ENCODE data around the gene SYNDIG1.

The SYNDIG1 gene

DNA sequence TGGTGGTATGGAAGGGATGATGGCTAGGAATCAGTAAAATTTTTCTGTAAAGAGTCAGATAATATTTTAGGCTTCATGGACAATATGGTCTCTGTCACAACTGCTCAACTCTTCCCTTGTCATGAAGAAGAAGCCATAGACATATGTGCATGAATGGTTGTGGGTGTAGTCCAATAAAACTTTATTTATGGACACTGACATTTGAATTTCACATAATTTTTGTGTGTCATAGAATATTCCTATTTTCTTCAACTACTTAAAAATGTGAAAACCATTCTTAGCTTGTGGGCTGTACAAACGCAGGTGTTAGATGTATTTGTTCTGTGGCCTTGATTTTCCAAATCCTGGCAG, 59.9 kb downstream of the SYNDIG1 start:
- H3K27ac ChIP-seq = no peak overlapping the region
- no peak overlapping the region for H3K4me3 ChIP-seq
- no peaks in the 10 kb centered on the region for H3K9me3 ChIP-seq (ENCODE audit: low read depth, low read length)
- TF ChIP-seq POLR2AphosphoS5 (IDR thresholded peaks at IDR 0.05; ENCODE audit: borderline replicate concordance, low read depth, low read length) (no peak), EZH2 (IDR thresholded peaks at IDR 0.05) (no peak), FOXP2 (optimal IDR thresholded peaks at IDR 0.05; ENCODE audit: control extremely low read depth, extremely low read length, insufficient read depth) (no peak)
- H3K36me3 ChIP-seq (ENCODE audit: insufficient read depth, low read length) = no peaks in the 10 kb centered on the region
- no peak for DNase-seq (ENCODE audit: low read depth, low spot score)
- H3K9ac ChIP-seq (ENCODE audit: insufficient read length) = no peak overlapping the region

DNA sequence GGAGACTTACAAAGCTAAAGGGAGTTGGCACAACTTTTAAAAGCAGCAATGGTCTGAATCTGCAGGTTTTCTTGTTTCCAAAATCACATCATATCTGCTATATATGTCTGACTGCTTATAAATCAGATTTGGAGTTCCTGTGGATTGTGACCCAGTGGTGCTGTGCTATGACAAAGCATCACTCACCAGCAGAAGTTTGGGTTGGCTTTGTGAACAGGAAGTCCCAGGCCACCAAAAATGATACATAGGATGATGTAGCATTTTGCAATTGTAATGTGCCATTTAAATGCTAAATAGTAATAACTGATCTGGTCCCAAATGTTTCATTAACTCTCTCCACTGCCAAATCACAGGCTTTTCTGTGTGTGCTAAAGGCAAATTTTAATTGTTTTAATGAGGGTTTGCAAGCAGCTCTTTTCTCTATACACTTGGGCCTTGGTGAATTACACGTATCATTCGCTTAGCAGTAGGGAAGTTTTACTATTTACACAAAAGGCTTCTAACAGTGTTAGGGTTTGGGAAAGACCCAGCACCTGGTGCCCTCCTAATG, 60.8 kb downstream of the SYNDIG1 start:
- H3K27ac ChIP-seq = no peak overlapping the region
- H3K9ac ChIP-seq (ENCODE audit: insufficient read length) = no peak overlapping the region
- no peaks in the 10 kb centered on the region for H3K36me3 ChIP-seq (ENCODE audit: insufficient read depth, low read length)
- DNase-seq (ENCODE audit: low read depth, low spot score) = no peak
- no peaks in the 10 kb centered on the region for H3K9me3 ChIP-seq (ENCODE audit: low read depth, low read length)
- no peak for TF ChIP-seq FOXP2 (optimal IDR thresholded peaks at IDR 0.05; ENCODE audit: control extremely low read depth, extremely low read length, insufficient read depth)
- no peak for TF ChIP-seq POLR2AphosphoS5 (IDR thresholded peaks at IDR 0.05; ENCODE audit: borderline replicate concordance, low read depth, low read length)
- TF ChIP-seq EZH2 (IDR thresholded peaks at IDR 0.05) = no peak
- no peak overlapping the region for H3K4me3 ChIP-seq

DNA sequence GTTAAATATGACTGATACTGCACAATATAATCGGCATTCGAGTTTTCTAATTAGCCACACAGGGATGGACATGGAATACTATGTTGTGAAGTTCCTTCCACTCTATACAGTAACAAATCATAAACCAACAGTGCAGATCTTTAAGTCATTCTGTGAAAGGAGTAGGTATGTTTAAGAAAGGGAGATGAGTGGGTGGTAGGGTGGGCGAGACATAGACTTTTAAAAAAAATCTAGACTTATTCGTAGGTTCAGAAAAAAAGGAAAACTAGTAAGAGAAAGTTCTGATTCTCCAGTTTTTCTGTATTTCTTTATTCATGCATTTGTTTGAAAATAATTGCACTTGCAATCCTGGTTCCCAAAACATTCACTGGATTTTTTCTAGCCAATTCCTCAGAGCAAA, 61.8 kb downstream of the SYNDIG1 start:
- no peaks in the 10 kb centered on the region for H3K9me3 ChIP-seq (ENCODE audit: low read depth, low read length)
- no peak overlapping the region for H3K4me3 ChIP-seq
- TF ChIP-seq FOXP2 (optimal IDR thresholded peaks at IDR 0.05; ENCODE audit: control extremely low read depth, extremely low read length, insufficient read depth) = no peak
- no peak for TF ChIP-seq EZH2 (IDR thresholded peaks at IDR 0.05)
- no peak for TF ChIP-seq POLR2AphosphoS5 (IDR thresholded peaks at IDR 0.05; ENCODE audit: borderline replicate concordance, low read depth, low read length)
- H3K9ac ChIP-seq (ENCODE audit: insufficient read length) = no peak overlapping the region
- H3K36me3 ChIP-seq (ENCODE audit: insufficient read depth, low read length) = no peaks in the 10 kb centered on the region
- DNase-seq (ENCODE audit: low read depth, low spot score) = no peak
- no peak overlapping the region for H3K27ac ChIP-seq

DNA sequence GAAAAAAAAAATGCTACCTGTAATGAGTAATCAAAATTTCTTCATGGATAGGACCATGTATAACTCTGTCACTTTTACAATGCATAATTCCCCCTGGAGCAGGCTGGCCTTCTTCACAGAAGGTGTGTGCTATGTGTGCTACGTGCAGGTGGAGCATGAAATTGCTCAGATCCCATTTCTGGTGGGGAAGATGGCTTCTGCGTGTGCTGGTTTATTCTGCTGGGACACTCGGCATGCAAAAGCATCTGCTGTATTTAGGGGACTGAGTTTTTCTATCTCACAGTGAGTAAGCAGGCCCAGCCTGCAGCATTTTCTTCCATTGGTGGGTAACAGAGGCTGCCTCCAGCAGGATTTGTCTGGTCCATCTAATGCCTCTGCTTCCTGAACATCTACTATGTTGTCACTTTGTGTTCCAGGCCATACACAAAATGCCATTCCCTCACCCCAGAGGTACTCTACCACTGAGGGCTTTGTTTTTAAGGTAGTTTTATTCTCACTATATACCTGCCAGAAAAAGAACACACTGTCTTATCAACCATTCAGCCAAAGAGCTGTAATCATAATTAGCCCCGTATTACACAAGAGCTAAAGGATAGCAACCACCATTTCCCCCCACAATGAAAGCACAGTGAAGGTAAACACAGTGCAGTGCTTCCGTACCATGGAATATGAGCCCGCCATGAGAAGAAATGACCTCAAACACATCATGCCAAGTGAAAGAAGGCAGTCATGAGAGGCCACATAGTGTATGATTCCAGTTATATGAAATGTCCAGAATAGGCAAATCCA, 62.4 kb downstream of the SYNDIG1 start:
- H3K27ac ChIP-seq = no peak overlapping the region

DNA sequence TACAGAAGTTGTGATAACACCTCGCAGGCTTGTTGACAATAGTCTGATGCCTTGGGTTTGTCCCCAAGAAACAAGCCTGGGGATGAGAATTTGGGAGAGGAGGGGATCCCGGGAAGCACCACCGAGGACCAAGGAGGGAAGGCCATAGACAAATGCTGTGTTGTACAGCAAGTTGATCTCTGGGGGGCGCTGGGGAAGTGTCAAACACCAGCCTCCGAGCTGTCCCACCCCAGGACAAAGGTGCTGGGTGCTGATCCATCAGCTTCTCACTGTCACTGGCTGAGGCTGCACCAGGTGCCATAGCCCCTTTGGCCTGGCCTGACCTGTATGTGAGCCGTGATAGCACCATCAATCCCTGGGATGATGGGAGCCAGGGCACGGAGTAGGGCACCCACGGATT, 64.0 kb downstream of the SYNDIG1 start:
- TF ChIP-seq EZH2 (IDR thresholded peaks at IDR 0.05) = no peak
- no peak overlapping the region for H3K9ac ChIP-seq (ENCODE audit: insufficient read length)
- DNase-seq (ENCODE audit: low read depth, low spot score) = no peak
- no peak overlapping the region for H3K27ac ChIP-seq
- H3K9me3 ChIP-seq (ENCODE audit: low read depth, low read length) = no peaks in the 10 kb centered on the region
- no peaks in the 10 kb centered on the region for H3K36me3 ChIP-seq (ENCODE audit: insufficient read depth, low read length)
- H3K4me3 ChIP-seq = no peak overlapping the region

More for the DNA sequence above, 62.4 kb downstream of the SYNDIG1 start:
- H3K4me3 ChIP-seq = no peak overlapping the region
- TF ChIP-seq POLR2AphosphoS5 (IDR thresholded peaks at IDR 0.05; ENCODE audit: borderline replicate concordance, low read depth, low read length) = no peak
- TF ChIP-seq FOXP2 (optimal IDR thresholded peaks at IDR 0.05; ENCODE audit: control extremely low read depth, extremely low read length, insufficient read depth) = no peak
- no peak for TF ChIP-seq EZH2 (IDR thresholded peaks at IDR 0.05)
- no peak for DNase-seq (ENCODE audit: low read depth, low spot score)
- H3K36me3 ChIP-seq (ENCODE audit: insufficient read depth, low read length) = no peaks in the 10 kb centered on the region
- H3K9ac ChIP-seq (ENCODE audit: insufficient read length) = no peak overlapping the region
- no peaks in the 10 kb centered on the region for H3K9me3 ChIP-seq (ENCODE audit: low read depth, low read length)

DNA sequence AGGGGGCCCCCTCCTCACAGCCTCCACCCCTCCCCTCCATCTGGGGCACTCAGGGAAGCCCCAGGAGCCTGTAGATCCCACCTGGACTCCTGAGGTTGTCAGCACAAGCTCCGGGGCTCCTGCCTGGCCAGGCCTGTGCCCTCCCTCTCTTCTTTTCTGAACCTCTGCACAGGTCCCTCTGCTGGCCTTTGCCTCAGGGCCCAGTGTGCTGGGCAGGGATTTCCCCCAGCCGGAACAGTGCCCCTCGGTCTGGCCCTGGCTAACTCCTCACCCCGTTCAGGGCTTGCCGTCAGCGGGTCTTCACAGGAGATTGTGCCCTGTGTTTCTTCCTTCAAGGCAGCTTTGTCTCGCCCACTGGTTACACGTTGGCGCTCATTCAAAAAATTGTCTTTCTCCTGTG, 64.9 kb downstream of the SYNDIG1 start:
- no peak overlapping the region for H3K27ac ChIP-seq
- H3K9ac ChIP-seq (ENCODE audit: insufficient read length) = no peak overlapping the region
- TF ChIP-seq EZH2 (IDR thresholded peaks at IDR 0.05) (no peak), FOXP2 (optimal IDR thresholded peaks at IDR 0.05; ENCODE audit: control extremely low read depth, extremely low read length, insufficient read depth) (no peak), POLR2AphosphoS5 (IDR thresholded peaks at IDR 0.05; ENCODE audit: borderline replicate concordance, low read depth, low read length) (no peak)
- DNase-seq (ENCODE audit: low read depth, low spot score) = no peak
- H3K9me3 ChIP-seq (ENCODE audit: low read depth, low read length) = no peaks in the 10 kb centered on the region
- no peaks in the 10 kb centered on the region for H3K36me3 ChIP-seq (ENCODE audit: insufficient read depth, low read length)
- H3K4me3 ChIP-seq = no peak overlapping the region

DNA sequence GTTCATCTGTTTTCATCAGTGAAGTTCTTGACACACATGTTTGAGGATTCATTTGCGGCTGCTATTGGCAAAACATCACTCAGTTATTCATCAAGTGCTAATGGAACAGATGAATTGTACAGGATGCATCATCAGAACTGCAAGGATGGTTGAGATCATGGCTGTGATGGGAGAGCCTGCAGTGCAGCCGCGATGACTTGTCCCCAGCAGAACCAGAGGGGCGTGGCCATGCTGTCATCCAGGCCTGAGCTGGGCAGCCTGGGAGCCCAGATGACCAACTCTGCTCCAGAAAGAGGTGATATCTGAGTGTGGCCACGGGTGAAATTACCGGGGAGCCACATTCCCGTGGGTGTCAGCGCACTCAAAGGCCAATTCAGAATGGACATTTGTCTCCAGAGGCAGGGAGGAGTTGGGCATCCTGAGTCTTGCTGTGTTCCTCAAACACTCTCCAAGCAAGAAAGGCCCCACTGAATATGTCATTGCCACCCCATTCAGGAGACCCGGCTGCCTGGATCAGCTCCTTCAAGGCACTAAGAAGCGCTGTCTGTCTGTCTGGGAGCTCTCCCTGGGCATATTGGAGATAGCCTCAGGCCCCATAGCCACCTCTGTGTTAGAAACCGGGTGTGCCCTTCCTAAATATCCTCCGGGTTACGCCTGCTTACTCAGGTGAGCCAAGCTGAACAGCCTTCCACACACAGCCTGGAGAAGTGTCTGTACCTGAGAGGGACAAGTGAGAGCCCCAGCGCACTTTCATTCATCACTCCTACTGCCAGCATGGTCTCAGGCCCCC, 66.7 kb downstream of the SYNDIG1 start:
- Histone ChIP-seq H3K9me3 (ENCODE audit: low read depth, low read length) (no peaks in the 10 kb centered on the region), H3K36me3 (ENCODE audit: insufficient read depth, low read length) (no peaks in the 10 kb centered on the region), H3K9ac (ENCODE audit: insufficient read length) (no peak overlapping the region), H3K4me3 (no peak overlapping the region), H3K27ac (no peak overlapping the region)
- DNase-seq (ENCODE audit: low read depth, low spot score) = no peak
- TF ChIP-seq EZH2 (IDR thresholded peaks at IDR 0.05) = no peak
- TF ChIP-seq POLR2AphosphoS5 (IDR thresholded peaks at IDR 0.05; ENCODE audit: borderline replicate concordance, low read depth, low read length) = no peak
- no peak for TF ChIP-seq FOXP2 (optimal IDR thresholded peaks at IDR 0.05; ENCODE audit: control extremely low read depth, extremely low read length, insufficient read depth)

DNA sequence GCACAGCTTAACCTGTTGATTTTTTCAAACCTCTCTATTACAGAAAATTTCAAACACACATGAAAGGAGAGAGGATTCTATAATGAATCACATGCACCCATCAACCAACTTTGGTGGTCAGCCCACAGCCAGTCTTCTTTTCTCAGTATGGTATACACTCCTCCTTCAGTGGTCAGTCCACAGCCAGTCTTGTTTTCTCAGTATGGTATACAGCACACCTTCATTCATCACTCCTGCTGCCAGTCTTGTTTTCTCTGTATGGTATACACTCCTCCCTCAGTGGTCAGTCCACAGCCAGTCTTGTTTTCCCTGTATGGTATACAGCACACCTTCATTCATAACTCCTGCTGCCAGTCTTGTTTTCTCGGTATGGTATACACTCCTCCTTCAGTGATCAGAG, 67.8 kb downstream of the SYNDIG1 start:
- H3K4me3 ChIP-seq = no peak overlapping the region

More for the DNA sequence above, 67.8 kb downstream of the SYNDIG1 start:
- no peak for DNase-seq (ENCODE audit: low read depth, low spot score)
- Histone ChIP-seq H3K36me3 (ENCODE audit: insufficient read depth, low read length) (no peaks in the 10 kb centered on the region), H3K27ac (no peak overlapping the region), H3K9ac (ENCODE audit: insufficient read length) (no peak overlapping the region), H3K9me3 (ENCODE audit: low read depth, low read length) (no peaks in the 10 kb centered on the region)
- TF ChIP-seq EZH2 (IDR thresholded peaks at IDR 0.05) = no peak
